Measurements from ENCODE around the gene MRGPRD. TPM values are rescaled to one million over a fixed set of nuclear protein-coding genes. Genes with fewer than 3 reads are reported as not detected.

MRGPRD gene
- not detected in 2 replicates for total RNA-seq

GRCh38 chr11:68980776-68981065 is at the start of gene MRGPRD:
Gene MRGPRD, minus strand, starts transcription at chr11:68980986. Its CDS starts 0 bp downstream, at chr11:68980986.

GRCh38 chr11:69013009-69013951 is 32.5 kb upstream of the MRGPRD start, which contains the start of gene MRGPRF:
Gene MRGPRF, minus strand, starts transcription at chr11:69013246. Its CDS starts 3,345 bp downstream, at chr11:69009901.

Other genes with a start within 250 kb of the MRGPRD start
- gene TESMIN, start 229.5 kb downstream of the MRGPRD start, total RNA-seq = 1.1 and 7.5 TPM in 2 replicates
- 76.0 and 84.3 TPM in 2 replicates for gene CPT1A, start 139.1 kb downstream of the MRGPRD start, total RNA-seq
- gene MRPL21, start 77.2 kb downstream of the MRGPRD start, total RNA-seq = 62.3 and 82.0 TPM in 2 replicates
- 11.1 and 15.4 TPM in 2 replicates for gene IGHMBP2, start 77.1 kb downstream of the MRGPRD start, total RNA-seq
- 0.10 and 0.33 TPM in 2 replicates for gene MRGPRF, start 32.3 kb upstream of the MRGPRD start, total RNA-seq
- 11.4 and 14.2 TPM in 2 replicates for gene TPCN2, start 67.9 kb upstream of the MRGPRD start, total RNA-seq
- 0.33 TPM in 1 of 2 replicates, not detected in the other for gene SMIM38, start 174.9 kb upstream of the MRGPRD start, total RNA-seq

Measured in vein endothelial cell (primary cell).